H1 (cell line): Measurements from ENCODE around the gene TDRD1. TPM values are rescaled to one million over a fixed set of nuclear protein-coding genes. Genes with fewer than 3 reads are reported as not detected.

ENCODE experiments used
- CTCF ChIA-PET: fragments of 300-600 bp; sonication (Branson Sonifier 250); formaldehyde crosslinking; loops from one replicate; lab custom pipeline; 2021; ENCODE audit not compliant: partially characterized antibody; lab: Charles Lee
- POLR2A ChIA-PET: fragments of 300-600 bp; sonication (Branson Sonifier 250); formaldehyde crosslinking; loops from one replicate; lab custom pipeline; 2021; ENCODE audit warnings: inconsistent platforms; ENCODE audit not compliant: partially characterized antibody; lab: Charles Lee
- DNase-seq, 2 experiments: peaks; one replicate each; pipeline versions ENCODE4 v3.0.0 to v3.0.0-alpha.2; 2010 to 2022; ENCODE audit warnings: low spot score in 2 of 2, low read depth in 1 of 2, mixed read lengths in 1 of 2
- FAIRE-seq: peaks from 2 replicates; lab custom pipeline; 2011; peaks lifted over from hg19 to GRCh38; lab: Jason Lieb, UNC
- H2AFZ ChIP-seq: 2 replicates; pipeline ENCODE4 v1.8.1; 2012; ENCODE audit warnings: low read length, inconsistent platforms
- H2AK5ac ChIP-seq: 2 replicates; pipeline ENCODE4 v1.6.1; 2013; ENCODE audit warnings: low read depth, low read length
- H2BK120ac ChIP-seq: replicated peaks from 2 replicates; pipeline ENCODE3; 2013; ENCODE audit warnings: low read depth, low read length, inconsistent platforms
- H2BK12ac ChIP-seq: 2 replicates; pipeline ENCODE4 v1.6.1; 2013; ENCODE audit warnings: low read depth, low read length
- H2BK15ac ChIP-seq: 2 replicates; pipeline ENCODE4 v1.6.1; 2013; ENCODE audit warnings: low read length
- H2BK20ac ChIP-seq: 2 replicates; pipeline ENCODE4 v1.6.1; 2013; ENCODE audit warnings: low read length
- H2BK5ac ChIP-seq: 2 replicates; pipeline ENCODE4 v1.6.1; 2013; ENCODE audit warnings: low read depth, low read length
- H3K14ac ChIP-seq: 2 replicates; pipeline ENCODE4 v1.6.1; 2013; ENCODE audit warnings: inconsistent platforms; ENCODE audit not compliant: insufficient read length
- H3K18ac ChIP-seq: 2 replicates; pipeline ENCODE4 v1.6.1; 2013; ENCODE audit warnings: low read length; ENCODE audit errors: extremely low read depth
- H3K23ac ChIP-seq: 2 replicates; pipeline ENCODE4 v1.6.1; 2013; ENCODE audit warnings: inconsistent platforms; ENCODE audit not compliant: insufficient read length
- H3K23me2 ChIP-seq: 2 replicates; pipeline ENCODE4 v1.6.1; 2013; ENCODE audit warnings: low read depth, low read length
- H3K27ac ChIP-seq: 2 replicates; pipeline ENCODE4 v1.6.1; 2011; ENCODE audit warnings: low read depth, low read length, inconsistent platforms
- H3K27me3 ChIP-seq, 4 experiments: replicated peaks in 1 of 4; 1 replicate in 1 of 4; 2 replicates in 3 of 4; pipeline versions ENCODE4 v1.6.1 to v1.8.1; 2011 to 2013; ENCODE audit warnings: low read length in 3 of 4, mild to moderate bottlenecking in 3 of 4, inconsistent platforms in 2 of 4, mixed read lengths in 2 of 4, moderate library complexity in 1 of 4; ENCODE audit not compliant: control insufficient read depth in 3 of 4, insufficient read depth in 3 of 4; ENCODE audit errors: extremely low read depth in 1 of 4
- H3K36me3 ChIP-seq, 4 experiments: 2 replicates each; pipeline versions ENCODE4 v1.6.1 to v1.8.1; 2011 to 2013; ENCODE audit warnings: mild to moderate bottlenecking in 4 of 4, low read length in 3 of 4, moderate library complexity in 2 of 4, control low read depth in 1 of 4, inconsistent platforms in 1 of 4; ENCODE audit not compliant: insufficient read depth in 4 of 4, control insufficient read depth in 2 of 4
- H3K4ac ChIP-seq: replicated peaks from 2 replicates; pipeline ENCODE3; 2013; ENCODE audit warnings: low read length, low read depth, mixed read lengths, inconsistent platforms; ENCODE audit not compliant: insufficient read length
- H3K4me1 ChIP-seq, 4 experiments: replicated peaks in 1 of 4; 1 replicate in 1 of 4; 2 replicates in 3 of 4; pipeline versions ENCODE4 v1.6.1 to v1.8.1; 2011 to 2013; ENCODE audit warnings: low read length in 3 of 4, inconsistent platforms in 2 of 4, mixed read lengths in 1 of 4; ENCODE audit not compliant: insufficient read depth in 4 of 4, control insufficient read depth in 3 of 4
- H3K4me2 ChIP-seq, 2 experiments: 2 replicates each; pipeline versions ENCODE4 v1.6.1 to v1.8.1; 2011 to 2013; ENCODE audit warnings: low read depth in 2 of 2, low read length in 2 of 2, control low read depth in 1 of 2, inconsistent platforms in 1 of 2, mild to moderate bottlenecking in 1 of 2; ENCODE audit not compliant: insufficient read depth in 1 of 2
- H3K4me3 ChIP-seq, 4 experiments: fragments of 200-600, 300-600 bp in 1 of 4; sonication (generic), shearing (Covaris generic), sonication (Bioruptor Twin) in 1 of 4; 2 replicates each; pipeline versions ENCODE4 v1.5.1 to v1.8.1; 2011 to 2016; ENCODE audit warnings: low read length in 4 of 4, low read depth in 3 of 4, control low read depth in 2 of 4, inconsistent platforms in 2 of 4, mild to moderate bottlenecking in 2 of 4, mixed read lengths in 1 of 4, moderate library complexity in 1 of 4; ENCODE audit not compliant: insufficient read depth in 2 of 4; ENCODE audit errors: extremely low read depth in 1 of 4
- H3K56ac ChIP-seq: replicated peaks from 2 replicates; pipeline ENCODE3; 2013; ENCODE audit warnings: low read depth, mild to moderate bottlenecking, mixed read lengths, low read length, inconsistent platforms; ENCODE audit not compliant: insufficient read length
- H3K79me1 ChIP-seq: 2 replicates; pipeline ENCODE4 v1.6.1; 2013; ENCODE audit warnings: low read depth, low read length, control low read depth
- H3K79me2 ChIP-seq, 2 experiments: 2 replicates each; pipeline versions ENCODE4 v1.6.1 to v1.8.1; 2012 to 2013; ENCODE audit warnings: low read length in 2 of 2, mild to moderate bottlenecking in 2 of 2, inconsistent platforms in 1 of 2; ENCODE audit not compliant: insufficient read depth in 2 of 2, control insufficient read depth in 1 of 2
- H3K9ac ChIP-seq, 4 experiments: replicated peaks in 1 of 4; 1 replicate in 1 of 4; 2 replicates in 3 of 4; pipeline versions ENCODE4 v1.6.1 to v1.8.1; 2011 to 2013; ENCODE audit warnings: low read depth in 3 of 4, low read length in 3 of 4, control low read depth in 2 of 4, mild to moderate bottlenecking in 2 of 4, moderate library complexity in 2 of 4, inconsistent platforms in 1 of 4; ENCODE audit errors: extremely low read depth in 1 of 4
- H3K9me3 ChIP-seq, 2 experiments: 2 replicates each; pipeline versions ENCODE4 v1.6.1 to v1.8.1; 2012 to 2013; ENCODE audit warnings: mild to moderate bottlenecking in 2 of 2, moderate library complexity in 2 of 2, control low read depth in 1 of 2, inconsistent platforms in 1 of 2, low read depth in 1 of 2, low read length in 1 of 2, mixed read lengths in 1 of 2; ENCODE audit not compliant: insufficient read depth in 2 of 2
- H4K20me1 ChIP-seq, 2 experiments: replicated peaks in 1 of 2; 2 replicates each; pipeline versions ENCODE3 to v1.8.1; 2011 to 2013; ENCODE audit warnings: inconsistent platforms in 2 of 2, low read length in 2 of 2, mild to moderate bottlenecking in 1 of 2; ENCODE audit not compliant: insufficient read depth in 2 of 2, control insufficient read depth in 1 of 2
- H4K5ac ChIP-seq: 2 replicates; pipeline ENCODE4 v1.6.1; 2013; ENCODE audit warnings: low read length, low read depth, mixed read lengths, inconsistent platforms; ENCODE audit not compliant: insufficient read length
- H4K8ac ChIP-seq: 2 replicates; pipeline ENCODE4 v1.8.0; 2013; ENCODE audit warnings: mild to moderate bottlenecking, moderate library complexity, low read length, inconsistent platforms; ENCODE audit not compliant: insufficient read depth; ENCODE audit errors: extremely low read depth
- H4K91ac ChIP-seq: replicated peaks from 2 replicates; pipeline ENCODE3; 2013; ENCODE audit warnings: low read length, mixed read lengths, inconsistent platforms; ENCODE audit not compliant: insufficient read length
- SAP30 ChIP-seq: fragments of 300-600 bp; sonication (generic); IDR thresholded peaks from 2 replicates; pipeline ENCODE4 v1.7.1; 2012; ENCODE audit warnings: low read length, moderate library complexity, mild to moderate bottlenecking, inconsistent platforms; ENCODE audit not compliant: insufficient read depth, insufficient replicate concordance
- WGBS, 2 experiments: shearing (Covaris generic) in 1 of 2; methylation state at CpG; one replicate each; pipeline versions ENCODE4 v1.1.6 to v1.1.7; 2013 to 2015; ENCODE audit warnings: low lambda C conversion rate in 2 of 2, mixed read lengths in 2 of 2, inconsistent platforms in 1 of 2, low coverage in 1 of 2, missing lambda C conversion rate in 1 of 2; ENCODE audit not compliant: insufficient replicate concordance in 2 of 2, insufficient coverage in 1 of 2, insufficient read length in 1 of 2; ENCODE audit errors: extremely low coverage in 1 of 2, missing lambda C conversion rate in 1 of 2; 5-methylcytosine and 5-hydroxymethylcytosine counted together
- polyA plus RNA-seq, 7 experiments: library from polyadenylated mRNA; depleted of rRNA in 3 of 7; stranded (reverse) in 5 of 7; unstranded in 2 of 7; fragments of >200 nt in 5 of 7; fragments of 200-250 nt in 2 of 7; gene quantifications; 1 replicate in 5 of 7; 2 replicates in 1 of 7; 4 replicates in 1 of 7; pipeline versions ENCODE4 v1.2.1 to v1.2.3, GENCODE V29; 2011 to 2013; ENCODE audit warnings: missing spikeins in 2 of 7, mixed read lengths in 2 of 7
- total RNA-seq: library from RNA; stranded (reverse); fragmentation: NEBNext Ultra II Directional; extraction: Animal tissue kit (Norgen Biotek cat#: 25700); gene quantifications from 2 replicates; pipeline ENCODE4 v1.2.1, GENCODE V29; 2021

TDRD1 gene
- total and polyA plus RNA-seq, 2 of the 8 experiments (the other 6 are each of a cell fraction or from before 2014, with no cell fraction given) = 0.02 to 0.71 TPM

- Histone ChIP-seq H3K27ac (no peak overlapping the region), H3K4me3 (no peak overlapping the region), H3K4me2 (no peak overlapping the region), H4K5ac (no peak overlapping the region), H3K36me3 (no peaks in the 10 kb centered on the region), H3K4me1 (no peaks in the 10 kb centered on the region; a peak in 1 of 7 replicates), H3K4ac (no peak overlapping the region), H4K20me1 (no peaks in the 10 kb centered on the region), H3K79me2 (no peaks in the 10 kb centered on the region), H2BK15ac (no peak overlapping the region), H2BK5ac (no peak overlapping the region), H3K23me2 (no peaks in the 10 kb centered on the region), H2AFZ (no peak overlapping the region), H3K79me1 (no peaks in the 10 kb centered on the region), H3K14ac (no peak overlapping the region), H3K23ac (no peak overlapping the region), H3K56ac (no peak overlapping the region), H3K18ac (no peak overlapping the region), H3K27me3 (no peaks in the 10 kb centered on the region; a peak in 1 of 7 replicates), H2AK5ac (no peak overlapping the region), H3K9ac (no peak overlapping the region), H4K8ac (no peak overlapping the region), H2BK120ac (no peak overlapping the region), H2BK12ac (no peak overlapping the region), H4K91ac (no peak overlapping the region), H3K9me3 (no peaks in the 10 kb centered on the region), H2BK20ac (no peak overlapping the region)
- 96% methylated on average over 22 of the region's 22 CpGs; no CpG with 5 or more reads in 1 of the 2 experiments for WGBS, 2 experiments
- no peak for TF ChIP-seq SAP30
- FAIRE-seq (no peak), DNase-seq (no peak)
- ChIA-PET POLR2A (no interaction called here), CTCF (interaction anchor here (0.5 to 4.1 kb wide), 22 partner anchors 8 to 863 kb away, joined by 3 to 15 read pairs (median 4); partner anchors contain the start of gene AFAP1L2)
Measured at GRCh38 chr10:114278140-114278883, 99.2 kb downstream of the TDRD1 start.
